ENCODE results near the gene TMEM254.

TMEM254 gene

DNA sequence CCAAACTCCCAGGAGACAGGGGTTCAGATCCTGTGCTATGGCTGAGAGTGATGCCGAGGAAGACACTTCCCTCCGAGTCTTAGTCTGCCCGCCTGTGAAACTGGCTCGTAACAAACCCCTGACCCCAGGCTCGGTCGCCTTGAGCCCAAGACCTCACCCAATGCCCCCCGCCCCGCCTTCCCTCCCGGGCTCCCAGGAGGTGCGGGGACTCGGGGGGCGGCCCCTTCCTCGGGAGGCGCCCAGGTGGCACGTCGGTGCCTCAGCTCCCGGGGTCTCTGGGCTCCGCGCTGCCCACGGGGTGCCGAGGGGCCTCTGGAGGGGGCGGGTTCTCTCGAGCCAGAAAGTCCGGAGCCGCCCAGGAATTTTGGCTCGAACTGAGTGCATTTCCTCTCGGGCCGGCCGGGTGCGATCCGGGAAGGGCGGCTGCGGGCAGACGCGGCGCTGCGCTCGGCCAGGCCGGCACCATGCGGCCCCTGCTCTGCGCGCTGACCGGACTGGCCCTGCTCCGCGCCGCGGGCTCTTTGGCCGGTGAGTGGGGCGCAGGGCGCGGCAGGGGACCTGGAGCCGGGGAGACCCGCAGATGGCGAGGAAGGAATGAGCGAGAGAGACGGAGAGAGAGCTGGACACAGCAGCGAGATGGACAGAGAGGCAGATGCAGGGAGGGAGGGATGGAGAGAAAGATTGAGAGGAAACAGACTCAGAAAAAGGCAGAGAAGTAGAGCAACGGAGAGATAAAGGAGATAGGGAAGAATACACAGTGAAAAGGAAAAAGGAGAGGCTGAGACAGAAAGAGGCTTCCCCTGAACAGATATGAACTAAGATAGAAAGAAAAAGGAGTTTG lies 54.1 kb downstream of the TMEM254 start, which contains the start of gene PLAC9:
TSS of gene PLAC9 (plus strand) at position 432 of the 841 bp plus-strand sequence. CDS start at position 465, 33 bp downstream.
- no peaks in the 10 kb centered on the region for H3K9me3 ChIP-seq (ENCODE audit: control insufficient read depth, insufficient read depth, low read depth, low read length)
- ChIA-PET POLR2A (interaction anchor here (0.6 kb wide), 1 partner anchor 130 kb away, joined by 4 read pairs; no protein-coding TSS in a partner anchor), CTCF (interaction anchor here (1.0 kb wide), 1 partner anchor 11 kb away, joined by 3 read pairs; no protein-coding TSS in a partner anchor)
- no peaks in the 10 kb centered on the region for H3K4me1 ChIP-seq (ENCODE audit: control insufficient read depth, insufficient read depth, low read length)
- no peak within 1 kb of the TSS for H3K27ac ChIP-seq (ENCODE audit: extremely low read depth, low read depth, low read length)
- peak; percentile 31; the same call in 1 of the 2 replicates for TF ChIP-seq ZBTB20 (tag by site-specific recombination; IDR thresholded peaks at IDR 0.05)
- TF ChIP-seq ZNF366 (tag by site-specific recombination; conservative IDR thresholded peaks at IDR 0.05) = peak; percentile 56
- TF ChIP-seq FEZF1 (tag by site-specific recombination; IDR thresholded peaks at IDR 0.05) = no peak
- H3K4me3 ChIP-seq (ENCODE audit: low read depth, low read length) = peak within 1 kb of the TSS; percentile 9
- H3K36me3 ChIP-seq (ENCODE audit: control insufficient read depth in 2 of 2, insufficient read depth in 1 of 2, low read length in 2 of 2) = no peaks in the 10 kb centered on the region

DNA sequence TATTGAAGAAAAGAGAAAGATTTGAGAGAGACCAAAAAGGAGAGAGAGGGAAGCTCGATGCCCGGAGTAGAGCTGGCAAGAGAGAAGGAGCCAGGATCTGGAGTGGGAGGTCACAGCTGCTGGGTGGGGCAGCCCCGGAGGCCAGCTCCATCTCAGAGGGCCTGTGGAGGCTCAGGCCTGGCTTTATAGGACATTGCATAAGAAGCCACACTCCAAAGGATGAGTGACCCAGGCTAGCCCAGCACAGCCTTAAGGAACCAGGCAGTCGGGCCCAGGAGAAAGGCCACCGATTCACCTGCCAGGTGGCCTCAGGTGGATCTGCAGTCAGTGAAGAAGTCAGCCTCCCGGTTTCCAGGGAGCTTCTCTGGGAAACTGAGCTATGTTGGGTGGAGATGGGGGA lies 54.7 kb downstream of the TMEM254 start:
- no peak overlapping the region for H3K4me3 ChIP-seq (ENCODE audit: low read depth, low read length)
- TF ChIP-seq PRDM2 (tag by site-specific recombination; IDR thresholded peaks at IDR 0.05; ENCODE audit: borderline replicate concordance) = no peak
- TF ChIP-seq, protein P1, sequence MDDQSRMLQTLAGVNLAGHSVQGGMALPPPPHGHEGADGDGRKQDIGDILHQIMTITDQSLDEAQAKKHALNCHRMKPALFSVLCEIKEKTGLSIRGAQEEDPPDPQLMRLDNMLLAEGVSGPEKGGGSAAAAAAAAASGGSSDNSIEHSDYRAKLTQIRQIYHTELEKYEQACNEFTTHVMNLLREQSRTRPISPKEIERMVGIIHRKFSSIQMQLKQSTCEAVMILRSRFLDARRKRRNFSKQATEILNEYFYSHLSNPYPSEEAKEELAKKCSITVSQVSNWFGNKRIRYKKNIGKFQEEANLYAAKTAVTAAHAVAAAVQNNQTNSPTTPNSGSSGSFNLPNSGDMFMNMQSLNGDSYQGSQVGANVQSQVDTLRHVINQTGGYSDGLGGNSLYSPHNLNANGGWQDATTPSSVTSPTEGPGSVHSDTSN (CRISPR knock-in tag; IDR thresholded peaks at IDR 0.05) = no peak
- TF ChIP-seq ZNF639 (tag by site-specific recombination; IDR thresholded peaks at IDR 0.05) = no peak
- TF ChIP-seq ZNF274 (IDR thresholded peaks at IDR 0.05; ENCODE audit: low read length) = no peak
- no peak for TF ChIP-seq ZNF274 (tag by site-specific recombination; IDR thresholded peaks at IDR 0.05; ENCODE audit: borderline replicate concordance)
- TF ChIP-seq ZNF48 (tag by site-specific recombination; IDR thresholded peaks at IDR 0.05) = no peak
- no peak for TF ChIP-seq ZNF658 (tag by site-specific recombination; IDR thresholded peaks at IDR 0.05)
- no peak for TF ChIP-seq ZNF488 (tag by site-specific recombination; IDR thresholded peaks at IDR 0.05)
- no peak for TF ChIP-seq PRDM1 (tag by site-specific recombination; IDR thresholded peaks at IDR 0.05)
- no peak for TF ChIP-seq RBAK (tag by site-specific recombination; IDR thresholded peaks at IDR 0.05)
- TF ChIP-seq BCL11A (tag by site-specific recombination; IDR thresholded peaks at IDR 0.05; ENCODE audit: low read depth) = no peak
- TF ChIP-seq, protein P2, sequence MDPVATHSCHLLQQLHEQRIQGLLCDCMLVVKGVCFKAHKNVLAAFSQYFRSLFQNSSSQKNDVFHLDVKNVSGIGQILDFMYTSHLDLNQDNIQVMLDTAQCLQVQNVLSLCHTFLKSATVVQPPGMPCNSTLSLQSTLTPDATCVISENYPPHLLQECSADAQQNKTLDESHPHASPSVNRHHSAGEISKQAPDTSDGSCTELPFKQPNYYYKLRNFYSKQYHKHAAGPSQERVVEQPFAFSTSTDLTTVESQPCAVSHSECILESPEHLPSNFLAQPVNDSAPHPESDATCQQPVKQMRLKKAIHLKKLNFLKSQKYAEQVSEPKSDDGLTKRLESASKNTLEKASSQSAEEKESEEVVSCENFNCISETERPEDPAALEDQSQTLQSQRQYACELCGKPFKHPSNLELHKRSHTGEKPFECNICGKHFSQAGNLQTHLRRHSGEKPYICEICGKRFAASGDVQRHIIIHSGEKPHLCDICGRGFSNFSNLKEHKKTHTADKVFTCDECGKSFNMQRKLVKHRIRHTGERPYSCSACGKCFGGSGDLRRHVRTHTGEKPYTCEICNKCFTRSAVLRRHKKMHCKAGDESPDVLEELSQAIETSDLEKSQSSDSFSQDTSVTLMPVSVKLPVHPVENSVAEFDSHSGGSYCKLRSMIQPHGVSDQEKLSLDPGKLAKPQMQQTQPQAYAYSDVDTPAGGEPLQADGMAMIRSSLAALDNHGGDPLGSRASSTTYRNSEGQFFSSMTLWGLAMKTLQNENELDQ (tag by site-specific recombination; IDR thresholded peaks at IDR 0.05; ENCODE audit: low read depth) = no peak
- no peak for TF ChIP-seq ZNF324 (tag by site-specific recombination; IDR thresholded peaks at IDR 0.05)
- TF ChIP-seq ZNF585B (tag by site-specific recombination; IDR thresholded peaks at IDR 0.05) = no peak

More for the DNA sequence above, 54.7 kb downstream of the TMEM254 start:
- Histone ChIP-seq H3K9me3 (ENCODE audit: control insufficient read depth, insufficient read depth, low read depth, low read length) (no peaks in the 10 kb centered on the region), H3K36me3 (ENCODE audit: control insufficient read depth in 2 of 2, insufficient read depth in 1 of 2, low read length in 2 of 2) (no peaks in the 10 kb centered on the region), H3K27ac (ENCODE audit: extremely low read depth, low read depth, low read length) (no peak overlapping the region), H3K4me1 (ENCODE audit: control insufficient read depth, insufficient read depth, low read length) (no peaks in the 10 kb centered on the region)
- CTCF ChIA-PET = interaction anchor here (0.7 to 1.0 kb wide), 2 partner anchors 11 to 18 kb away, joined by 3 read pairs; no protein-coding TSS in a partner anchor
- POLR2A ChIA-PET = interaction anchor here (0.6 kb wide), 1 partner anchor 130 kb away, joined by 4 read pairs; no protein-coding TSS in a partner anchor

Data from HEK293 (cell line).